GM23338 (cell line): Measurements from ENCODE around the gene SLC7A4. TPM values are rescaled to one million over a fixed set of nuclear protein-coding genes. Genes with fewer than 3 reads are reported as not detected.
A peak's percentile ranks its signal among the peaks of the same experiment; 100 is the strongest.

ENCODE experiments used
- ATAC-seq: fragments of 200-7000 bp; cut with Tn5 transposase; 3 replicates; pipeline ENCODE4 v1.9.1; 2020
- DNase-seq: peaks from one replicate; pipeline ENCODE4 v3.0.0-alpha.2; 2015; ENCODE audit warnings: low spot score
- H2AFZ ChIP-seq: fragments of 200-600 bp; sonication (generic); 2 replicates; pipeline ENCODE4 v1.8.0; 2016; ENCODE audit warnings: antibody characterized with exemption, mild to moderate bottlenecking, moderate library complexity
- H3F3A ChIP-seq: fragments of 200-600 bp; sonication (generic); replicated peaks from 2 replicates; pipeline ENCODE4 v1.8.0; 2017; ENCODE audit warnings: antibody characterized with exemption, mixed run types, low read depth
- H3K27ac ChIP-seq: fragments of 200-600 bp; sonication (generic); 2 replicates; pipeline ENCODE4 v1.6.1; 2016; ENCODE audit warnings: low read depth
- H3K27me3 ChIP-seq: fragments of 200-600 bp; sonication (generic); 2 replicates; pipeline ENCODE4 v1.8.0; 2016; ENCODE audit warnings: mild to moderate bottlenecking, mixed run types, moderate library complexity; ENCODE audit not compliant: insufficient read depth
- H3K36me3 ChIP-seq: fragments of 200-600 bp; sonication (generic); 2 replicates; pipeline ENCODE4 v1.8.0; 2016; ENCODE audit warnings: mild to moderate bottlenecking; ENCODE audit not compliant: insufficient read depth
- H3K4me1 ChIP-seq: fragments of 200-600 bp; sonication (generic); 2 replicates; pipeline ENCODE4 v1.8.0; 2016; ENCODE audit warnings: mild to moderate bottlenecking, moderate library complexity; ENCODE audit not compliant: insufficient read depth
- H3K4me2 ChIP-seq: fragments of 200-600 bp; sonication (generic); 2 replicates; pipeline ENCODE4 v1.7.1; 2017; ENCODE audit warnings: mixed run types
- H3K4me3 ChIP-seq: fragments of 200-600 bp; sonication (generic); 2 replicates; pipeline ENCODE4 v1.6.1; 2016; ENCODE audit warnings: mixed run types
- H3K79me2 ChIP-seq: fragments of 200-600 bp; sonication (generic); replicated peaks from 2 replicates; pipeline ENCODE4 v1.8.0; 2017; ENCODE audit warnings: mild to moderate bottlenecking; ENCODE audit not compliant: insufficient read depth
- H3K9me2 ChIP-seq: fragments of 200-600 bp; sonication (generic); 2 replicates; pipeline ENCODE4 v1.8.0; 2017; ENCODE audit not compliant: insufficient read depth
- H4K20me1 ChIP-seq: fragments of 200-600 bp; sonication (generic); replicated peaks from 2 replicates; pipeline ENCODE4 v1.8.0; 2017; ENCODE audit warnings: mild to moderate bottlenecking; ENCODE audit not compliant: insufficient read depth
- H3K27ac Mint-ChIP-seq: 2 replicates; pipeline ENCODE4 v1.8.0; 2020; ENCODE audit warnings: inconsistent platforms, mild to moderate bottlenecking, moderate library complexity, mixed read lengths
- H3K27me3 Mint-ChIP-seq: 3 replicates; pipeline ENCODE4 v1.8.0; 2022; ENCODE audit warnings: low read depth, mild to moderate bottlenecking, moderate library complexity, mixed read lengths, inconsistent platforms; ENCODE audit not compliant: insufficient read depth, poor library complexity
- H3K36me3 Mint-ChIP-seq: 3 replicates; pipeline ENCODE4 v1.8.0; 2021; ENCODE audit warnings: low read depth, mild to moderate bottlenecking, inconsistent platforms, moderate library complexity, mixed read lengths
- H3K4me1 Mint-ChIP-seq: 3 replicates; pipeline ENCODE4 v1.8.0; 2020; ENCODE audit warnings: mild to moderate bottlenecking, inconsistent platforms, mixed read lengths
- H3K4me3 Mint-ChIP-seq: 3 replicates; pipeline ENCODE4 v1.8.0; 2021; ENCODE audit warnings: moderate library complexity, mild to moderate bottlenecking, inconsistent platforms, mixed read lengths
- H3K9me3 Mint-ChIP-seq: 3 replicates; pipeline ENCODE4 v1.8.0; 2020; ENCODE audit warnings: moderate library complexity, mild to moderate bottlenecking, inconsistent platforms, mixed read lengths
- CREB1 ChIP-seq: fragments of 250-450 bp; sonication (Bioruptor Pico); IDR thresholded peaks from 2 replicates; pipeline ENCODE4 v1.5.0; 2020; ENCODE audit warnings: low read depth, mild to moderate bottlenecking, moderate library complexity
- CTCF ChIP-seq, 2 experiments: fragments of 200-600 bp in 1 of 2; sonication (generic) in 1 of 2; conservative IDR thresholded peaks; 2 replicates each; pipeline versions ENCODE4 v1.5.1 to v1.6.1; 2016 to 2017; ENCODE audit warnings: antibody characterized with exemption in 2 of 2, low read depth in 2 of 2, mild to moderate bottlenecking in 2 of 2, moderate library complexity in 1 of 2
- ETS1 ChIP-seq: IDR thresholded peaks from 2 replicates; pipeline ENCODE4 v1.6.1; 2016; ENCODE audit warnings: antibody characterized with exemption
- EZH2 ChIP-seq: fragments of 200-600 bp; sonication (generic); IDR thresholded peaks from one replicate; pipeline ENCODE4 v1.8.0; 2017; ENCODE audit warnings: antibody characterized with exemption, mild to moderate bottlenecking, low read depth; ENCODE audit not compliant: unreplicated experiment
- EZH2phosphoT487 ChIP-seq: fragments of 200-600 bp; sonication (generic); IDR thresholded peaks from one replicate; pipeline ENCODE4 v1.8.1; 2018; ENCODE audit warnings: antibody characterized with exemption; ENCODE audit not compliant: unreplicated experiment
- JUNB ChIP-seq: IDR thresholded peaks from one replicate; pipeline ENCODE4 v1.6.1; 2016; ENCODE audit warnings: antibody characterized with exemption; ENCODE audit not compliant: unreplicated experiment
- NANOG ChIP-seq: IDR thresholded peaks from 2 replicates; pipeline ENCODE4 v1.6.1; 2016; ENCODE audit warnings: antibody characterized with exemption, borderline replicate concordance
- POLR2AphosphoS5 ChIP-seq: IDR thresholded peaks from 2 replicates; pipeline ENCODE4 v1.6.1; 2016; ENCODE audit warnings: antibody characterized with exemption, low read depth
- STAT1 ChIP-seq: IDR thresholded peaks from one replicate; pipeline ENCODE4 v1.6.1; 2016; ENCODE audit warnings: antibody characterized with exemption; ENCODE audit not compliant: unreplicated experiment
- ZNF114 ChIP-seq: fragments of 250-450 bp; sonication (Bioruptor Pico); IDR thresholded peaks from 2 replicates; pipeline ENCODE4 v1.5.0; 2020; ENCODE audit warnings: mild to moderate bottlenecking, moderate library complexity
- ZNF331 ChIP-seq: fragments of 250-450 bp; sonication (Bioruptor Pico); IDR thresholded peaks from 2 replicates; pipeline ENCODE4 v1.5.0; 2020; ENCODE audit warnings: low read depth, mild to moderate bottlenecking, moderate library complexity
- ZNF462 ChIP-seq: fragments of 250-450 bp; sonication (Bioruptor Pico); IDR thresholded peaks from 2 replicates; pipeline ENCODE4 v1.5.0; 2020; ENCODE audit warnings: mild to moderate bottlenecking, moderate library complexity
- polyA plus RNA-seq: library from polyadenylated mRNA; unstranded; fragments of >200 nt; fragmentation: Nextera tagmentation; extraction: Ambion mirVana; gene quantifications from 2 replicates; pipeline ENCODE4 v1.2.1, GENCODE V29; 2016
- total RNA-seq: library from RNA; depleted of rRNA; stranded (reverse); fragments of >200 nt; shearing (Covaris generic); gene quantifications from 2 replicates; pipeline ENCODE4 v1.2.3, GENCODE V29; 2014
- TF ChIP-seq, protein P1 (sequence below): IDR thresholded peaks from one replicate; pipeline ENCODE4 v1.6.1; 2018; ENCODE audit warnings: antibody characterized with exemption; ENCODE audit not compliant: unreplicated experiment

SLC7A4 gene
- total and polyA plus RNA-seq, 2 experiments from 2014 or later = 0.07 to 0.44 TPM

DNA sequence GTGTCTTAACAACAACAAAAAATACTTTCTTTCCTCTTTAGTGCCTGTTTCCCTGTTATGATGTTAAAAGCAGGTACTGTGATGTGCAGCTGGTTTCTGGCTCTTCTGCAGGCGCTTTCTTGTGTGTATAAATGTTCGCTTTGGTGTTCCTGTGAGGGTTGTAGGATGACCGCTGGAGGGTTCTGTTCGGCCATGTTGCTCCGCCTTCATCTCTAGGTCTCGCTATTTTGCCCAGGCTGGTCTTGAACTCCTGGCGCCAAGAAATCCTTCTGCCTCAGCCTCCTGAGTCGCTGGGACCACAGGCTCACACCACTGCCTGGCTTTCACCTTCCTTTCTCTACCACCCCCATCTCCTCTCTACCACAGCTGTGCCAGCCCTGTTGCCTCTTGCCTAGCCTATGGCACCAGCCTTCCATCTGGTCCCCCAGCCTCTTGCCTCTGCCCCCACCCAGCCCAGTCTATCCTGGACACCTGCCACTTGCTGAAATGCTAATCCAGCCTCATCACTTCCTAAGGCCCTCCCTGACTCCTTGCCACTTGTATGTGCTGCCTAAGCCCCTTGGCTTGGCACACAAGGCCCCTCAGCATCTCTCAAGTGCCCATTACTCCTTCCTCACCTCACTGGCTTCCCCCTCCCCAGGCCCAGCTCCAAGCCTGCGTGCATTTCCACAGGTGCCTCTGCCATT, 18.9 kb upstream of the SLC7A4 start:
- Histone ChIP-seq H3F3A (no peaks in the 10 kb centered on the region), H3K4me3 (no peak overlapping the region), H3K4me1 (peaks cover 18% of the 10 kb centered on the region), H2AFZ (0 out of 2 replicates have a peak overlapping the region, but pooled peaks have one; percentile 66), H3K4me2 (peak overlapping the region; percentile 17), H3K27ac (no peak overlapping the region), H3K36me3 (no peaks in the 10 kb centered on the region), H3K27me3 (no peaks in the 10 kb centered on the region), H3K79me2 (no peaks in the 10 kb centered on the region), H3K9me2 (no peaks in the 10 kb centered on the region), H4K20me1 (no peaks in the 10 kb centered on the region)
- peak overlapping the region; percentile 17; the same call in 1 of the 2 replicates for H3K27ac Mint-ChIP-seq
- ATAC-seq (no peak; the same call in 2 of the 3 replicates), DNase-seq (no peak)
- H3K4me1 Mint-ChIP-seq = peaks cover 27% of the 10 kb centered on the region
- TF ChIP-seq EZH2phosphoT487 (no peak), ETS1 (no peak), POLR2AphosphoS5 (no peak), STAT1 (no peak), CTCF (conservative IDR thresholded peaks at IDR 0.05; ENCODE audit: low read depth in 2 of 2) (no peak), ZNF114 (CRISPR knock-in tag) (no peak), ZNF331 (CRISPR knock-in tag) (no peak), CREB1 (no peak), ZNF462 (no peak), NANOG (no peak), EZH2 (no peak), JUNB (no peak)
- TF ChIP-seq, protein P1, sequence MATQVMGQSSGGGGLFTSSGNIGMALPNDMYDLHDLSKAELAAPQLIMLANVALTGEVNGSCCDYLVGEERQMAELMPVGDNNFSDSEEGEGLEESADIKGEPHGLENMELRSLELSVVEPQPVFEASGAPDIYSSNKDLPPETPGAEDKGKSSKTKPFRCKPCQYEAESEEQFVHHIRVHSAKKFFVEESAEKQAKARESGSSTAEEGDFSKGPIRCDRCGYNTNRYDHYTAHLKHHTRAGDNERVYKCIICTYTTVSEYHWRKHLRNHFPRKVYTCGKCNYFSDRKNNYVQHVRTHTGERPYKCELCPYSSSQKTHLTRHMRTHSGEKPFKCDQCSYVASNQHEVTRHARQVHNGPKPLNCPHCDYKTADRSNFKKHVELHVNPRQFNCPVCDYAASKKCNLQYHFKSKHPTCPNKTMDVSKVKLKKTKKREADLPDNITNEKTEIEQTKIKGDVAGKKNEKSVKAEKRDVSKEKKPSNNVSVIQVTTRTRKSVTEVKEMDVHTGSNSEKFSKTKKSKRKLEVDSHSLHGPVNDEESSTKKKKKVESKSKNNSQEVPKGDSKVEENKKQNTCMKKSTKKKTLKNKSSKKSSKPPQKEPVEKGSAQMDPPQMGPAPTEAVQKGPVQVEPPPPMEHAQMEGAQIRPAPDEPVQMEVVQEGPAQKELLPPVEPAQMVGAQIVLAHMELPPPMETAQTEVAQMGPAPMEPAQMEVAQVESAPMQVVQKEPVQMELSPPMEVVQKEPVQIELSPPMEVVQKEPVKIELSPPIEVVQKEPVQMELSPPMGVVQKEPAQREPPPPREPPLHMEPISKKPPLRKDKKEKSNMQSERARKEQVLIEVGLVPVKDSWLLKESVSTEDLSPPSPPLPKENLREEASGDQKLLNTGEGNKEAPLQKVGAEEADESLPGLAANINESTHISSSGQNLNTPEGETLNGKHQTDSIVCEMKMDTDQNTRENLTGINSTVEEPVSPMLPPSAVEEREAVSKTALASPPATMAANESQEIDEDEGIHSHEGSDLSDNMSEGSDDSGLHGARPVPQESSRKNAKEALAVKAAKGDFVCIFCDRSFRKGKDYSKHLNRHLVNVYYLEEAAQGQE = no peak
- H3K36me3 Mint-ChIP-seq = no peaks in the 10 kb centered on the region; the same call in 2 of the 3 replicates
- peaks cover 28% of the 10 kb centered on the region for H3K27me3 Mint-ChIP-seq
- no peak overlapping the region for H3K4me3 Mint-ChIP-seq
- no peaks in the 10 kb centered on the region for H3K9me3 Mint-ChIP-seq
